SK-N-SH (cell line): ENCODE measurements around the gene CNIH2. TPM values are rescaled to one million over a fixed set of nuclear protein-coding genes. Genes with fewer than 3 reads are reported as not detected.

Experiments used
- CTCF ChIA-PET: fragments of 300-600, 350-600 bp; formaldehyde crosslinking; extraction: SDS; loops from one replicate; lab custom pipeline; 2021; lab: Yijun Ruan, JAX
- POLR2A ChIA-PET: fragments of 350-600 bp; sonication (Branson Sonifier 250); formaldehyde crosslinking; extraction: SDS; loops from one replicate; lab custom pipeline; 2020; ENCODE audit warnings: antibody characterized with exemption, inconsistent platforms; lab: Yijun Ruan, JAX
- DNase-seq: peaks from one replicate; pipeline ENCODE4 v3.0.0; 2012
- H2AFZ ChIP-seq: fragments of 200-600 bp; sonication (generic); 2 replicates; pipeline ENCODE4 v1.8.1; 2016; ENCODE audit warnings: antibody characterized with exemption, mild to moderate bottlenecking, low read depth
- H3F3A ChIP-seq: fragments of 200-600 bp; sonication (generic); replicated peaks from 2 replicates; pipeline ENCODE3; 2016; ENCODE audit warnings: antibody characterized with exemption, mild to moderate bottlenecking; ENCODE audit not compliant: insufficient read depth
- H3K27ac ChIP-seq, 2 experiments: fragments of 200-500 bp in 1 of 2; fragments of 200-600 bp in 1 of 2; sonication (Bioruptor generic) in 1 of 2; sonication (generic), shearing (Covaris generic) in 1 of 2; 2 replicates each; pipeline versions ENCODE4 v1.5.1 to v1.6.1; 2014 to 2016; ENCODE audit warnings: low read depth in 2 of 2, inconsistent platforms in 1 of 2, low read length in 1 of 2, mild to moderate bottlenecking in 1 of 2, mixed read lengths in 1 of 2
- H3K27me3 ChIP-seq: fragments of 200-600 bp; sonication (generic), shearing (Covaris generic); 2 replicates; pipeline ENCODE4 v1.6.1; 2016; ENCODE audit warnings: mixed run types; ENCODE audit not compliant: insufficient read depth
- H3K36me3 ChIP-seq, 2 experiments: fragments of 200-500 bp in 1 of 2; fragments of 200-600 bp in 1 of 2; sonication (Bioruptor generic) in 1 of 2; sonication (generic) in 1 of 2; replicated peaks in 1 of 2; 2 replicates each; pipeline versions ENCODE3 to v1.5.1; 2014 to 2016; ENCODE audit warnings: low read length in 1 of 2, mild to moderate bottlenecking in 1 of 2; ENCODE audit not compliant: insufficient read depth in 2 of 2, control insufficient read depth in 1 of 2
- H3K4me1 ChIP-seq, 2 experiments: fragments of 200-500 bp in 1 of 2; fragments of 200-600 bp in 1 of 2; sonication (Bioruptor generic) in 1 of 2; sonication (generic), shearing (Covaris generic) in 1 of 2; 2 replicates each; pipeline versions ENCODE4 v1.5.1 to v1.6.1; 2014 to 2016; ENCODE audit warnings: low read depth in 1 of 2, low read length in 1 of 2, mixed run types in 1 of 2; ENCODE audit not compliant: insufficient read depth in 2 of 2, control insufficient read depth in 1 of 2
- H3K4me2 ChIP-seq: fragments of 200-600 bp; sonication (generic), shearing (Covaris generic); 2 replicates; pipeline ENCODE4 v1.6.1; 2017; ENCODE audit warnings: mixed run types
- H3K4me3 ChIP-seq, 2 experiments: fragments of 200-500 bp in 1 of 2; fragments of 200-600 bp in 1 of 2; sonication (Bioruptor generic) in 1 of 2; sonication (generic), shearing (Covaris generic) in 1 of 2; 2 replicates each; pipeline versions ENCODE4 v1.5.1 to v1.8.1; 2014 to 2016; ENCODE audit warnings: low read depth in 2 of 2, inconsistent platforms in 1 of 2, low read length in 1 of 2, mild to moderate bottlenecking in 1 of 2, mixed read lengths in 1 of 2, moderate library complexity in 1 of 2
- H3K79me2 ChIP-seq: fragments of 200-600 bp; sonication (generic); 2 replicates; pipeline ENCODE4 v1.8.1; 2017; ENCODE audit warnings: mild to moderate bottlenecking; ENCODE audit not compliant: insufficient read depth
- H3K9ac ChIP-seq: fragments of 200-600 bp; sonication (generic); 2 replicates; pipeline ENCODE4 v1.6.1; 2017; ENCODE audit warnings: mixed run types
- H3K9me2 ChIP-seq: fragments of 200-600 bp; sonication (generic); 2 replicates; pipeline ENCODE4 v1.6.1; 2017; ENCODE audit warnings: mixed run types
- H3K9me3 ChIP-seq: fragments of 200-600 bp; sonication (generic); 2 replicates; pipeline ENCODE4 v1.6.1; 2017; ENCODE audit warnings: mixed run types, mild to moderate bottlenecking, moderate library complexity
- H4K20me1 ChIP-seq: fragments of 200-600 bp; sonication (generic); 2 replicates; pipeline ENCODE4 v1.6.1; 2017; ENCODE audit warnings: mild to moderate bottlenecking, mixed run types; ENCODE audit not compliant: insufficient read depth
- EP300 ChIP-seq, 2 experiments: IDR thresholded peaks; 2 replicates each; pipeline versions ENCODE4 v1.4.0 to v1.6.1; 2012; ENCODE audit warnings: borderline replicate concordance in 1 of 2, low read depth in 1 of 2, low read length in 1 of 2
- EZH2phosphoT487 ChIP-seq: fragments of 200-600 bp; sonication (generic); IDR thresholded peaks from 2 replicates; pipeline ENCODE4 v1.6.1; 2017; ENCODE audit warnings: low read depth, mixed run types, mild to moderate bottlenecking, antibody characterized with exemption, moderate library complexity, borderline replicate concordance
- FOSL2 ChIP-seq: IDR thresholded peaks from 2 replicates; pipeline ENCODE4 v1.4.0; 2012; ENCODE audit warnings: low read depth, mild to moderate bottlenecking, moderate library complexity, borderline replicate concordance
- FOXJ3 ChIP-seq: sonication (generic); formaldehyde crosslinking; IDR thresholded peaks from 2 replicates; pipeline ENCODE4 v1.5.1; 2020; ENCODE audit warnings: mild to moderate bottlenecking, missing genetic modification reagents
- GATA2 ChIP-seq: sonication (generic); formaldehyde crosslinking; IDR thresholded peaks from 2 replicates; pipeline ENCODE4 v1.5.0; 2020; ENCODE audit warnings: mild to moderate bottlenecking, missing genetic modification reagents
- MEF2A ChIP-seq: IDR thresholded peaks from 2 replicates; pipeline ENCODE4 v1.4.0; 2012; ENCODE audit warnings: low read depth, borderline replicate concordance
- NFIC ChIP-seq: IDR thresholded peaks from 2 replicates; pipeline ENCODE4 v1.4.0; 2012; ENCODE audit warnings: borderline replicate concordance
- RXRA ChIP-seq: IDR thresholded peaks from 2 replicates; pipeline ENCODE4 v1.4.0; 2012; ENCODE audit warnings: low read depth, mild to moderate bottlenecking, borderline replicate concordance
- TCF12 ChIP-seq: IDR thresholded peaks from 2 replicates; pipeline ENCODE4 v1.4.0; 2012
- TEAD4 ChIP-seq: IDR thresholded peaks from 2 replicates; pipeline ENCODE4 v1.4.0; 2012; ENCODE audit warnings: mild to moderate bottlenecking, borderline replicate concordance; ENCODE audit not compliant: insufficient read depth
- YY1 ChIP-seq: IDR thresholded peaks from 2 replicates; pipeline ENCODE4 v1.4.0; 2012; ENCODE audit warnings: low read depth, mild to moderate bottlenecking
- WGBS: methylation state at CpG from one replicate; pipeline ENCODE4 v1.1.6; 2017; ENCODE audit warnings: low lambda C conversion rate; 5-methylcytosine and 5-hydroxymethylcytosine counted together
- polyA plus RNA-seq, 3 experiments: library from polyadenylated mRNA; depleted of rRNA; stranded (reverse); fragments of >200 nt; gene quantifications; 2 replicates each; pipeline ENCODE4 v1.2.3, GENCODE V29; 2012
- TF ChIP-seq, protein P1 (sequence below): fragments of 150-350 bp; IDR thresholded peaks from 2 replicates; pipeline ENCODE4 v1.6.1; 2017; ENCODE audit warnings: antibody characterized with exemption, low read length, low read depth, borderline replicate concordance

CNIH2 gene
- polyA plus RNA-seq, 1 of the 3 experiments (the other 2 are of a cell fraction) = 11.8 TPM

DNA sequence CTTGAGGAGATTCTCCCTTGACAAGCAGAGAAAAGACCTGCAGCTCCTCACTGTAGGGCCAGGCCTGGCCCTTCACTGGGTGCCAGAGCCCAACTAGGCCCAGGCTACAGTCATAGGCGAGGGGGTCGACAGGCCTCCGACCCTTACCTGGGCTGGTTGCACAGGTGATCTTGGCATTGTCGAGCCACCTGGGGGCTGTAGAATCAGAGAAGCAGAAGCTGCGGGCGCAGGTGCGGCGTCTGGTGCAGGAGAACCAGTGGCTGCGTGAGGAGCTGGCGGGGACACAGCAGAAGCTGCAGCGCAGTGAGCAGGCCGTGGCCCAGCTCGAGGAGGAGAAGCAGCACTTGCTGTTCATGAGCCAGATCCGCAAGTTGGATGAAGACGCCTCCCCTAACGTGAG, 16.4 kb upstream of the CNIH2 start:
- no peak for DNase-seq
- no peak overlapping the region for H3K4me2 ChIP-seq
- no peak for TF ChIP-seq NFIC
- no peak for TF ChIP-seq EZH2phosphoT487
- TF ChIP-seq GATA2 (CRISPR knock-in tag) = no peak
- TF ChIP-seq TEAD4 = no peak
- TF ChIP-seq FOXJ3 (CRISPR knock-in tag) = no peak
- no peaks in the 10 kb centered on the region for H3K27me3 ChIP-seq
- H3K79me2 ChIP-seq = peaks cover 26% of the 10 kb centered on the region
- no peak overlapping the region for H2AFZ ChIP-seq
- H3K4me1 ChIP-seq = peaks cover 0 to 17% of the 10 kb centered on the region in 2 experiments; a peak in 2 of 4 replicates
- POLR2A ChIA-PET = interaction anchor here (0.6 kb wide), 1 partner anchor 368 kb away, joined by 3 read pairs; no protein-coding TSS in a partner anchor
- no peak overlapping the region for H3K4me3 ChIP-seq
- peaks cover 24 to 62% of the 10 kb centered on the region in 2 experiments for H3K36me3 ChIP-seq
- CTCF ChIA-PET = interaction anchor here (0.9 to 1.4 kb wide), 2 partner anchors 50 to 193 kb away, joined by 3 to 5 read pairs; no protein-coding TSS in a partner anchor
- H4K20me1 ChIP-seq = peaks cover 19% of the 10 kb centered on the region
- no peaks in the 10 kb centered on the region for H3K9me3 ChIP-seq
- WGBS = 98% methylated on average over 11 of the region's 16 CpGs
- peaks cover 19% of the 10 kb centered on the region for H3F3A ChIP-seq
- no peaks in the 10 kb centered on the region for H3K9me2 ChIP-seq
- no peak overlapping the region for H3K27ac ChIP-seq
- no peak overlapping the region for H3K9ac ChIP-seq

DNA sequence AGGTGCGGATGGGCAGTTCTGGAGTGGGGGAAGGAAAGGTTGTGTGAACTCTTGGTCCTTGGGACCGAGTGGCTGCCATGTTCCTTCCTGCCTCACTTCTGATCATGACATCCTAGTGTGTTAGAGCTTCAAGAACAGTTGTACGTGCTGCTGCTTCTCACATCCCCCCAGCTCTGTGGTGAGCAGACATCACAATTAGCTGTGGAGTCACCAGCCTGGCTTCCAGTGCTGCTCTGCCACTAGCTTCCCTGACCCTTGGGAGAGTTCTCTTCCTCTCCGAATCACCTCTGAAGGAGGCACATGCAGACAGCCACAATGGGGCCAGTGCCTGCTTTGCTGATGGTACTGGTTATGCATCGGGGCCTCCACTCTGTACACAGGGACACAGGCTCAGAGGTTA, 15.8 kb upstream of the CNIH2 start:
- Histone ChIP-seq H3K79me2 (peaks cover 26% of the 10 kb centered on the region), H3K4me2 (no peak overlapping the region), H2AFZ (no peak overlapping the region), H3K4me3 (no peak overlapping the region), H3K9me2 (no peaks in the 10 kb centered on the region), H3K27me3 (no peaks in the 10 kb centered on the region), H3K9ac (no peak overlapping the region), H3K4me1 (peaks cover 0 to 18% of the 10 kb centered on the region in 2 experiments; a peak in 2 of 4 replicates), H3K9me3 (no peaks in the 10 kb centered on the region), H4K20me1 (peaks cover 19% of the 10 kb centered on the region), H3K36me3 (peaks cover 24 to 63% of the 10 kb centered on the region in 2 experiments), H3K27ac (no peak overlapping the region), H3F3A (peaks cover 19% of the 10 kb centered on the region)
- ChIA-PET POLR2A (interaction anchor here (0.6 to 0.9 kb wide), 2 partner anchors 27 to 368 kb away, joined by 3 read pairs; partner anchors contain the start of gene YIF1A), CTCF (interaction anchor here (1.4 kb wide), 1 partner anchor 194 kb away, joined by 5 read pairs; no protein-coding TSS in a partner anchor)
- DNase-seq = no peak
- WGBS = 92% methylated on average over 2 of the region's 5 CpGs
- TF ChIP-seq EP300 (IDR thresholded peaks at IDR 0.05; ENCODE audit: borderline replicate concordance in 1 of 2, low read depth in 1 of 2, low read length in 1 of 2) = no peak
- TF ChIP-seq YY1 = no peak
- TF ChIP-seq TCF12 = no peak
- TF ChIP-seq, protein P1, sequence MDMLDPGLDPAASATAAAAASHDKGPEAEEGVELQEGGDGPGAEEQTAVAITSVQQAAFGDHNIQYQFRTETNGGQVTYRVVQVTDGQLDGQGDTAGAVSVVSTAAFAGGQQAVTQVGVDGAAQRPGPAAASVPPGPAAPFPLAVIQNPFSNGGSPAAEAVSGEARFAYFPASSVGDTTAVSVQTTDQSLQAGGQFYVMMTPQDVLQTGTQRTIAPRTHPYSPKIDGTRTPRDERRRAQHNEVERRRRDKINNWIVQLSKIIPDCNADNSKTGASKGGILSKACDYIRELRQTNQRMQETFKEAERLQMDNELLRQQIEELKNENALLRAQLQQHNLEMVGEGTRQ = no peak
- no peak for TF ChIP-seq RXRA
- TF ChIP-seq MEF2A = no peak
- no peak for TF ChIP-seq FOSL2
